GM12878 (cell line): ENCODE results near the gene KDM2A. TPM values are rescaled to one million over a fixed set of nuclear protein-coding genes. Genes with fewer than 3 reads are reported as not detected.
"Not testable (repeated sequence)": the region's sequence is repeated elsewhere in the genome, so short reads cannot be mapped to it uniquely, and the experiment has no call there.

Experiments
- ATAC-seq: fragments of 200-7000 bp; cut with Tn5 transposase; 3 replicates; pipeline ENCODE4 v1.9.1; 2020; ENCODE audit warnings: mild to moderate bottlenecking, moderate library complexity
- BruUV-seq: library from RNA; stranded (reverse); fragments of 400-500 nt; replicated peaks from 2 replicates; lab custom pipeline; 2021; lab: Mats Ljungman, UMichigan
- CTCF ChIA-PET: fragments of 300-600 bp; sonication (Branson Sonifier 250); formaldehyde crosslinking; extraction: SDS; loops from one replicate; lab custom pipeline; 2021; ENCODE audit warnings: inconsistent platforms; lab: Yijun Ruan, JAX
- POLR2A ChIA-PET: fragments of 350-600 bp; formaldehyde crosslinking; extraction: SDS; loops from one replicate; lab custom pipeline; 2021; ENCODE audit warnings: inconsistent platforms; lab: Charles Lee
- RAD21 ChIA-PET: fragments of 300-600 bp; sonication (Branson Sonifier 250); formaldehyde crosslinking; loops from one replicate; lab custom pipeline; 2023; ENCODE audit warnings: antibody characterized with exemption; ENCODE audit not compliant: unreplicated experiment; lab: Charles Lee
- SMC1A ChIA-PET: fragments of 300-600 bp; sonication (Branson Sonifier 250); formaldehyde crosslinking; loops from one replicate; lab custom pipeline; 2023; ENCODE audit not compliant: unreplicated experiment, uncharacterized antibody; lab: Charles Lee
- DNase-seq: peaks from one replicate; pipeline ENCODE4 v3.0.0-alpha.2; 2011; ENCODE audit warnings: low read depth, low spot score
- FAIRE-seq: peaks from 3 replicates; lab custom pipeline; 2011; peaks lifted over from hg19 to GRCh38; lab: Jason Lieb, UNC
- H2AFZ ChIP-seq: 2 replicates; pipeline ENCODE4 v1.6.0; 2011; ENCODE audit warnings: low read depth, low read length, control low read depth; ENCODE audit not compliant: control insufficient read depth
- H3K27ac ChIP-seq: 2 replicates; pipeline ENCODE4 v1.5.1; 2011; ENCODE audit warnings: control low read depth; ENCODE audit not compliant: control insufficient read depth, insufficient read depth
- H3K27me3 ChIP-seq, 2 experiments: replicated peaks in 1 of 2; 2 replicates each; pipeline versions ENCODE4 v1.6.0 to v1.6.1; 2011; ENCODE audit warnings: low read length in 1 of 2; ENCODE audit not compliant: control insufficient read depth in 2 of 2, insufficient read depth in 2 of 2
- H3K36me3 ChIP-seq, 2 experiments: 2 replicates each; pipeline ENCODE4 v1.5.1; 2011; ENCODE audit warnings: low read length in 1 of 2; ENCODE audit not compliant: control insufficient read depth in 2 of 2, insufficient read depth in 2 of 2
- H3K4me1 ChIP-seq: 2 replicates; pipeline ENCODE4 v1.6.1; 2011; ENCODE audit warnings: mild to moderate bottlenecking, low read length, moderate library complexity, mixed read lengths; ENCODE audit not compliant: control insufficient read depth, insufficient read depth
- H3K4me2 ChIP-seq: 2 replicates; pipeline ENCODE4 v1.6.0; 2011; ENCODE audit warnings: control low read depth; ENCODE audit not compliant: control insufficient read depth, insufficient read depth
- H3K4me3 ChIP-seq: fragments of 200-600 bp; sonication (generic); 2 replicates; pipeline ENCODE4 v1.5.1; 2016
- H3K79me2 ChIP-seq: 2 replicates; pipeline ENCODE4 v1.6.0; 2011; ENCODE audit warnings: low read length; ENCODE audit not compliant: control insufficient read depth, insufficient read depth
- H3K9ac ChIP-seq: 2 replicates; pipeline ENCODE4 v1.8.0; 2011; ENCODE audit warnings: low read length, control low read depth, mixed read lengths; ENCODE audit not compliant: control insufficient read depth, insufficient read depth
- H3K9me3 ChIP-seq: replicated peaks from 3 replicates; pipeline ENCODE4 v1.5.1; 2011; ENCODE audit warnings: mild to moderate bottlenecking, low read length; ENCODE audit not compliant: control insufficient read depth, insufficient read depth
- H4K20me1 ChIP-seq: 2 replicates; pipeline ENCODE4 v1.6.0; 2011; ENCODE audit not compliant: control insufficient read depth, insufficient read depth
- GABPA ChIP-seq: IDR thresholded peaks from 2 replicates; pipeline ENCODE4 v1.6.1; 2014; ENCODE audit warnings: antibody characterized with exemption, low read depth, mild to moderate bottlenecking, inconsistent platforms
- HSF1 ChIP-seq: fragments of 150-350 bp; IDR thresholded peaks from 2 replicates; pipeline ENCODE4 v1.6.1; 2014; ENCODE audit warnings: mild to moderate bottlenecking, low read depth, low read length
- MLLT1 ChIP-seq: fragments of 450-650 bp; IDR thresholded peaks from 2 replicates; pipeline ENCODE4 v1.6.1; 2016; ENCODE audit warnings: mild to moderate bottlenecking
- MYC ChIP-seq: IDR thresholded peaks from 2 replicates; pipeline ENCODE4 v1.6.1; 2011; ENCODE audit warnings: mild to moderate bottlenecking, low read length, moderate library complexity, inconsistent platforms; ENCODE audit not compliant: insufficient read depth, insufficient replicate concordance, insufficient read length, severe bottlenecking
- NR2C1 ChIP-seq: fragments of 450-650 bp; IDR thresholded peaks from 2 replicates; pipeline ENCODE4 v1.6.1; 2017; ENCODE audit warnings: antibody characterized with exemption, mild to moderate bottlenecking, moderate library complexity
- SPI1 ChIP-seq: IDR thresholded peaks from 2 replicates; pipeline ENCODE4 v1.6.1; 2011; ENCODE audit warnings: low read depth, mild to moderate bottlenecking, low read length, moderate library complexity, borderline replicate concordance; ENCODE audit not compliant: insufficient read depth
- SRF ChIP-seq, 2 experiments: IDR thresholded peaks; 2 replicates each; pipeline ENCODE4 v1.6.1; 2011; ENCODE audit warnings: low read depth in 2 of 2, low read length in 2 of 2, mild to moderate bottlenecking in 1 of 2, moderate library complexity in 1 of 2
- STAT1 ChIP-seq: fragments of 450-650 bp; conservative IDR thresholded peaks from 2 replicates; pipeline ENCODE4 v1.6.1; 2014; ENCODE audit warnings: antibody characterized with exemption, mild to moderate bottlenecking
- WRNIP1 ChIP-seq: IDR thresholded peaks from 2 replicates; pipeline ENCODE4 v1.6.1; 2011; ENCODE audit warnings: low read depth, low read length, improper control_type of control experiment, borderline replicate concordance
- WGBS: methylation state at CpG from one replicate; pipeline ENCODE4 v1.1.6; 2016; ENCODE audit warnings: low lambda C conversion rate; ENCODE audit not compliant: insufficient replicate concordance, insufficient coverage; ENCODE audit errors: missing lambda C conversion rate; 5-methylcytosine and 5-hydroxymethylcytosine counted together
- in situ Hi-C: fragments of 300-500 bp; cut with MboI; formaldehyde crosslinking; loops from 9 replicates; pipeline ENCODE4 v1.14.3; 2018; ENCODE audit warnings: mixed read lengths
- intact Hi-C: fragments of 100-400 bp; cut with micrococcal nuclease; formaldehyde crosslinking; loops from one replicate; pipeline ENCODE4 v1.14.2; 2022; ENCODE audit not compliant: unreplicated experiment
- polyA plus RNA-seq, 11 experiments: library from polyadenylated mRNA; depleted of rRNA in 4 of 11; unstranded in 6 of 11; stranded (reverse) in 5 of 11; fragments of >200 nt; fragmentation: Nextera tagmentation in 4 of 11; fragmentation: Illumina TruSeq in 1 of 11; extraction: Ambion mirVana in 4 of 11; extraction: Trizol in 1 of 11; gene quantifications; 1 replicate in 1 of 11; 2 replicates in 10 of 11; pipeline versions ENCODE4 v1.2.1 to v1.2.3, GENCODE V29; 2011 to 2016; ENCODE audit warnings: inconsistent platforms in 2 of 11, missing spikeins in 2 of 11, low read depth in 1 of 11
- total RNA-seq, 4 experiments: library from RNA; depleted of rRNA in 3 of 4; stranded (reverse); fragments of >200 nt in 3 of 4; fragmentation: Illumina TruSeq in 1 of 4; extraction: Trizol in 1 of 4; gene quantifications; 2 replicates each; pipeline versions ENCODE4 v1.2.1 to v1.2.3, GENCODE V29; 2013 to 2021

The KDM2A gene
- total and polyA plus RNA-seq, 10 of the 15 experiments (the other 5 are each of a cell fraction or from before 2014, with no cell fraction given) = 10.5 to 69.3 (median 41.6) TPM

DNA sequence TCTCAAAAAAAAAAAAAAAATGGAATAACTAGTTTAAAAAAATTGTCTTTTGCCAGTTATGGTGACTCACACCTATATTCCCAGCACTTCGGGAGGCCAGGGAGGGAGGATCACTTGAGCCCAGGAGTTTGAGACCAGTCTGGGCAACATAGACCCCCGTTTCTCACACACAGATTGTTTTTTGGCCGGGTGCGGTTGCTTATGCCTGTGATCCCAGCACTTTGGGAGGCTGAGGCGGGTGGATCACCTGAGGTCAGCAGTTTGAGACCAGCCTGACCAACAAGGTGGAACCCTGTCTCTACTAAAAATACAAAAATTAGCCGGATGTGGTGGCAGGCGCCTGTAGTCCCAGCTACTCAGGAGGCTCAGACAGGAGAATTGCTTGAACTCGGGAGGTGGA lies 7.2 kb downstream of the KDM2A start:
- ChIA-PET RAD21 (interaction anchor here (0.7 to 1.7 kb wide), 4 partner anchors 39 to 113 kb away, joined by 3 to 4 read pairs (median 3); no protein-coding TSS in a partner anchor), CTCF (interaction anchor here (0.6 to 1.7 kb wide), 10 partner anchors 9 to 256 kb away, joined by 3 to 5 read pairs (median 3); no protein-coding TSS in a partner anchor), SMC1A (interaction anchor here (0.9 to 1.8 kb wide), 7 partner anchors 20 to 51 kb away, joined by 3 to 7 read pairs (median 4); no protein-coding TSS in a partner anchor), POLR2A (interaction anchor here (0.6 to 1.0 kb wide), 3 partner anchors 11 to 23 kb away, joined by 3 to 7 read pairs (median 4); no protein-coding TSS in a partner anchor)
- H3K27me3 ChIP-seq, H3K4me1 ChIP-seq, H3K27ac ChIP-seq, BruUV-seq, H2AFZ ChIP-seq, H3K4me2 ChIP-seq, FAIRE-seq, intact Hi-C loops, H3K9ac ChIP-seq, in situ Hi-C loops, H3K4me3 ChIP-seq, H3K9me3 ChIP-seq, ATAC-seq, DNase-seq, H4K20me1 ChIP-seq: not testable (repeated sequence)
- peaks cover 84% of the 10 kb centered on the region for H3K79me2 ChIP-seq
- peaks cover 0 to 30% of the 10 kb centered on the region in 2 experiments; a peak in 3 of 4 replicates for H3K36me3 ChIP-seq
- TF ChIP-seq MLLT1 = 0 out of 2 replicates have a peak, but pooled peaks have one; percentile 10
- 63% methylated on average over 8 of the region's 8 CpGs for WGBS

DNA sequence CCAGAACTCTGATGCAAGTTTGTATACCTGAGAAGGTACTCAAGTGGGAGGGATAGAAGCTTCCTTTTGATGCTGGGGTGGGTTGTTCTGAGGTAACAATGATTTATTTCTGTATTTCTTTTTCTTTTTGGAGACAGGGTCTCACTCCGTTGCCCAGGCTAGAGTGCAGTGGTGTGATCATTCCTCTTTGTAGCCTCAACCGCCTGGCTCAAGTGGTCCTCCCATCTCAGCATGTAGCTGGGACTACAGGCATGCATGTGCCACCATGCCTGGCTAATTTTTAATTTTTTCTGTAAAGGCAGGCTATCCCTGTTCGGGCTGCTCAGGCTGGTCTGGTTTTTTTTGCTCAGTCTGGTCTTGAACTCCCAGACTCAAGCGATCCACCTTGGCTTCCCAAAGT lies 7.9 kb downstream of the KDM2A start:
- DNase-seq (no peak), ATAC-seq (peak; percentile 42), FAIRE-seq (no peak)
- Histone ChIP-seq H3K4me1 (peaks cover 7% of the 10 kb centered on the region), H3K4me2 (peak overlapping the region; percentile 44; the same call in 1 of the 2 replicates), H3K79me2 (peaks cover 82% of the 10 kb centered on the region), H3K36me3 (peaks cover 0 to 35% of the 10 kb centered on the region in 2 experiments; a peak in 3 of 4 replicates), H3K9ac (no peak overlapping the region), H3K9me3 (no peaks in the 10 kb centered on the region; the same call in 2 of the 3 replicates), H3K27ac (no peak overlapping the region), H4K20me1 (no peaks in the 10 kb centered on the region; the same call in 1 of the 2 replicates), H3K27me3 (no peaks in the 10 kb centered on the region), H2AFZ (no peak overlapping the region), H3K4me3 (no peak overlapping the region)
- intact Hi-C loops = no loop called here
- RAD21 ChIA-PET = interaction anchor here (0.6 to 1.7 kb wide), 6 partner anchors 19 to 191 kb away, joined by 3 to 6 read pairs (median 3); no protein-coding TSS in a partner anchor
- no TSS peak for BruUV-seq
- WGBS = 77% methylated on average over 4 of the region's 4 CpGs
- in situ Hi-C loops = no loop called here
- SMC1A ChIA-PET = interaction anchor here (0.6 to 1.8 kb wide), 6 partner anchors 21 to 72 kb away, joined by 3 to 7 read pairs (median 4); no protein-coding TSS in a partner anchor
- CTCF ChIA-PET = interaction anchor here (0.7 to 1.7 kb wide), 9 partner anchors 8 to 255 kb away, joined by 3 to 5 read pairs (median 3); no protein-coding TSS in a partner anchor
- POLR2A ChIA-PET = interaction anchor here (0.6 to 0.7 kb wide), 3 partner anchors 102 to 582 kb away, joined by 3 read pairs; no protein-coding TSS in a partner anchor
- TF ChIP-seq NR2C1 (no peak), HSF1 (no peak), WRNIP1 (no peak), MYC (no peak), SPI1 (no peak), SRF (IDR thresholded peaks at IDR 0.05; ENCODE audit: low read depth in 2 of 2, low read length in 2 of 2) (no peak), GABPA (no peak), STAT1 (no peak), MLLT1 (no peak)
